HEK293 (cell line): Measurements from ENCODE around the gene ACAP3.

ENCODE experiments used
- CTCF ChIA-PET: fragments of 350-600 bp; formaldehyde crosslinking; extraction: SDS; loops from one replicate; lab custom pipeline; 2021; ENCODE audit warnings: antibody characterized with exemption; lab: Yijun Ruan, JAX
- POLR2A ChIA-PET: fragments of 300-600 bp; formaldehyde crosslinking; extraction: SDS; loops from one replicate; lab custom pipeline; 2020; ENCODE audit warnings: antibody characterized with exemption, inconsistent platforms; lab: Yijun Ruan, JAX
- H3K27ac ChIP-seq: fragments of 200-500 bp; sonication (Bioruptor generic); 2 replicates; pipeline ENCODE4 v1.5.1; 2014; ENCODE audit warnings: low read depth, low read length, control low read depth, inconsistent platforms; ENCODE audit errors: extremely low read depth
- H3K36me3 ChIP-seq, 2 experiments: fragments of 200-500 bp in 1 of 2; sonication (Bioruptor generic) in 1 of 2; 1 replicate in 1 of 2; 2 replicates in 1 of 2; pipeline ENCODE4 v1.5.1; 2014 to 2017; ENCODE audit warnings: inconsistent platforms in 2 of 2, low read length in 2 of 2; ENCODE audit not compliant: control insufficient read depth in 2 of 2, insufficient read depth in 1 of 2
- H3K4me1 ChIP-seq: fragments of 200-500 bp; sonication (Bioruptor generic); 2 replicates; pipeline ENCODE4 v1.5.1; 2014; ENCODE audit warnings: mild to moderate bottlenecking, low read length, inconsistent platforms; ENCODE audit not compliant: control insufficient read depth, insufficient read depth
- H3K4me3 ChIP-seq: 2 replicates; pipeline ENCODE4 v1.5.1; 2011; ENCODE audit warnings: low read depth, mild to moderate bottlenecking, control low read depth, low read length, moderate library complexity
- H3K9me3 ChIP-seq: fragments of 200-500 bp; sonication (Bioruptor generic); 2 replicates; pipeline ENCODE4 v1.5.1; 2014; ENCODE audit warnings: low read depth, low read length, inconsistent platforms; ENCODE audit not compliant: control insufficient read depth, insufficient read depth
- GLI2 ChIP-seq: fragments of 450-650 bp; formaldehyde crosslinking; IDR thresholded peaks from 2 replicates; pipeline ENCODE4; 2017; ENCODE audit warnings: missing biosample characterization, missing genetic modification characterization, low read depth, borderline replicate concordance
- RBAK ChIP-seq: fragments of 450-650 bp; formaldehyde crosslinking; IDR thresholded peaks from 2 replicates; pipeline ENCODE4 v1.5.1; 2016; ENCODE audit warnings: missing biosample characterization, missing genetic modification characterization
- YY2 ChIP-seq: fragments of 450-650 bp; formaldehyde crosslinking; IDR thresholded peaks from 2 replicates; pipeline ENCODE4 v1.5.1; 2016; ENCODE audit warnings: missing biosample characterization, missing genetic modification characterization
- ZBTB17 ChIP-seq: fragments of 450-650 bp; formaldehyde crosslinking; IDR thresholded peaks from 2 replicates; pipeline ENCODE4 v1.5.1; 2016; ENCODE audit warnings: missing biosample characterization, missing genetic modification characterization
- ZFP69B ChIP-seq: fragments of 450-650 bp; formaldehyde crosslinking; IDR thresholded peaks from 2 replicates; pipeline ENCODE4 v1.5.1; 2016; ENCODE audit warnings: missing biosample characterization, missing genetic modification characterization
- ZIC2 ChIP-seq: fragments of 450-650 bp; formaldehyde crosslinking; IDR thresholded peaks from 2 replicates; pipeline ENCODE4 v1.5.1; 2016; ENCODE audit warnings: missing biosample characterization, missing genetic modification characterization
- ZNF202 ChIP-seq: fragments of 450-650 bp; formaldehyde crosslinking; IDR thresholded peaks from 2 replicates; pipeline ENCODE4 v1.5.1; 2016; ENCODE audit warnings: missing biosample characterization, missing genetic modification characterization, borderline replicate concordance
- ZNF214 ChIP-seq: fragments of 450-650 bp; formaldehyde crosslinking; IDR thresholded peaks from 2 replicates; pipeline ENCODE4 v1.5.1; 2017; ENCODE audit warnings: missing biosample characterization, mild to moderate bottlenecking, missing genetic modification characterization, borderline replicate concordance
- ZNF23 ChIP-seq: fragments of 450-650 bp; formaldehyde crosslinking; IDR thresholded peaks from 2 replicates; pipeline ENCODE4 v1.5.1; 2016; ENCODE audit warnings: missing biosample characterization, missing genetic modification characterization, borderline replicate concordance
- ZNF311 ChIP-seq: fragments of 450-650 bp; formaldehyde crosslinking; IDR thresholded peaks from 2 replicates; pipeline ENCODE4 v1.5.1; 2017; ENCODE audit warnings: missing biosample characterization, missing genetic modification characterization, borderline replicate concordance
- ZNF341 ChIP-seq: fragments of 450-650 bp; formaldehyde crosslinking; IDR thresholded peaks from 2 replicates; pipeline ENCODE4; 2016; ENCODE audit warnings: low read depth, missing biosample characterization, missing genetic modification characterization
- ZNF404 ChIP-seq: fragments of 450-650 bp; formaldehyde crosslinking; IDR thresholded peaks from 2 replicates; pipeline ENCODE4 v1.5.1; 2017; ENCODE audit warnings: missing biosample characterization, missing genetic modification characterization
- ZNF423 ChIP-seq: fragments of 450-650 bp; formaldehyde crosslinking; IDR thresholded peaks from 2 replicates; pipeline ENCODE4 v1.5.1; 2016; ENCODE audit warnings: missing biosample characterization, missing genetic modification characterization
- ZNF529 ChIP-seq: fragments of 450-650 bp; formaldehyde crosslinking; IDR thresholded peaks from 2 replicates; pipeline ENCODE4 v1.5.1; 2017; ENCODE audit warnings: missing genetic modification characterization, missing biosample characterization; ENCODE audit not compliant: insufficient replicate concordance
- ZNF677 ChIP-seq: fragments of 450-650 bp; IDR thresholded peaks from 2 replicates; pipeline ENCODE4 v1.5.0; 2018; ENCODE audit warnings: missing biosample characterization, mild to moderate bottlenecking, missing genetic modification characterization, moderate library complexity
- ZNF701 ChIP-seq: fragments of 450-650 bp; formaldehyde crosslinking; IDR thresholded peaks from 2 replicates; pipeline ENCODE4 v1.5.1; 2016; ENCODE audit warnings: missing biosample characterization, missing genetic modification characterization
- ZNF785 ChIP-seq: fragments of 450-650 bp; formaldehyde crosslinking; IDR thresholded peaks from 2 replicates; pipeline ENCODE4 v1.5.1; 2016; ENCODE audit warnings: missing biosample characterization, missing genetic modification characterization
- TF ChIP-seq, protein P1 (sequence below): fragments of 450-650 bp; formaldehyde crosslinking; IDR thresholded peaks from 2 replicates; pipeline ENCODE4 v1.5.1; 2016; ENCODE audit warnings: missing biosample characterization, missing genetic modification characterization
- TF ChIP-seq, protein P2 (sequence below): fragments of 450-650 bp; formaldehyde crosslinking; IDR thresholded peaks from 2 replicates; pipeline ENCODE4 v1.5.1; 2016; ENCODE audit warnings: missing biosample characterization, missing genetic modification characterization
- TF ChIP-seq, protein P3 (sequence below): fragments of 450-650 bp; formaldehyde crosslinking; IDR thresholded peaks from 2 replicates; pipeline ENCODE4 v1.5.1; 2016; ENCODE audit warnings: missing biosample characterization, missing genetic modification characterization
- TF ChIP-seq, protein P4 (sequence below): fragments of 450-650 bp; formaldehyde crosslinking; IDR thresholded peaks from 2 replicates; pipeline ENCODE4 v1.5.1; 2016; ENCODE audit warnings: missing biosample characterization, missing genetic modification characterization
- TF ChIP-seq, protein P5 (sequence below): fragments of 450-650 bp; IDR thresholded peaks from 2 replicates; pipeline ENCODE4 v1.5.1; 2018; ENCODE audit warnings: missing biosample characterization, mild to moderate bottlenecking, missing genetic modification characterization
- TF ChIP-seq, protein P6 (sequence below): fragments of 450-650 bp; formaldehyde crosslinking; IDR thresholded peaks from 2 replicates; pipeline ENCODE4 v1.5.1; 2016; ENCODE audit warnings: missing biosample characterization, missing genetic modification characterization, low read depth

ACAP3 gene

DNA sequence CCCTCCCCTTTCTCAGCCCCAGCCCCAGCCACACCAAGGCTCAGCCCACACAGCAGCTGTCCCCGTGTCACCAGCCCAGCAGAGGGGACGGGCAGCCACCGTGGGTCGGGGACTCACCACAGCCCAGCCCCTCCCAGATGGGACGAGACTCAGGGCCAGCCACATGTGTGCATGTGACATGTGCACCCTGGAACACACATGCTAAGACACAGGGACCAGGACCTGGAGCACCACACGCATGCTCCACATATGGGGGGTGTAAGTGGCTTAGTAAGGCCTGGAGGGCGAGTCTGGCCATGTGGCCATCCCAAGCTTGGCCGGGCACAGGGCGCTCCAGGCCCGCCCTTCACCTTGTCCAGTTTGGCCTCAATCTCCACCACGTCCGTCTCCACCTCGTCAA lies 4.0 kb downstream of the ACAP3 start:
- Histone ChIP-seq H3K9me3 (no peaks in the 10 kb centered on the region), H3K36me3 (peaks cover 0 to 6% of the 10 kb centered on the region in 2 experiments; a peak in 2 of 3 replicates), H3K4me3 (no peak overlapping the region), H3K27ac (no peak overlapping the region), H3K4me1 (peaks cover 20% of the 10 kb centered on the region)
- CTCF ChIA-PET = interaction anchor here (0.6 to 1.9 kb wide), 3 partner anchors 12 to 33 kb away, joined by 3 to 16 read pairs (median 3); no protein-coding TSS in a partner anchor
- TF ChIP-seq ZNF404 (tag by site-specific recombination) (no peak), ZNF423 (tag by site-specific recombination) (no peak), ZNF23 (tag by site-specific recombination) (no peak)
- TF ChIP-seq, protein P1, sequence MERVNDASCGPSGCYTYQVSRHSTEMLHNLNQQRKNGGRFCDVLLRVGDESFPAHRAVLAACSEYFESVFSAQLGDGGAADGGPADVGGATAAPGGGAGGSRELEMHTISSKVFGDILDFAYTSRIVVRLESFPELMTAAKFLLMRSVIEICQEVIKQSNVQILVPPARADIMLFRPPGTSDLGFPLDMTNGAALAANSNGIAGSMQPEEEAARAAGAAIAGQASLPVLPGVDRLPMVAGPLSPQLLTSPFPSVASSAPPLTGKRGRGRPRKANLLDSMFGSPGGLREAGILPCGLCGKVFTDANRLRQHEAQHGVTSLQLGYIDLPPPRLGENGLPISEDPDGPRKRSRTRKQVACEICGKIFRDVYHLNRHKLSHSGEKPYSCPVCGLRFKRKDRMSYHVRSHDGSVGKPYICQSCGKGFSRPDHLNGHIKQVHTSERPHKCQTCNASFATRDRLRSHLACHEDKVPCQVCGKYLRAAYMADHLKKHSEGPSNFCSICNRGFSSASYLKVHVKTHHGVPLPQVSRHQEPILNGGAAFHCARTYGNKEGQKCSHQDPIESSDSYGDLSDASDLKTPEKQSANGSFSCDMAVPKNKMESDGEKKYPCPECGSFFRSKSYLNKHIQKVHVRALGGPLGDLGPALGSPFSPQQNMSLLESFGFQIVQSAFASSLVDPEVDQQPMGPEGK (tag by site-specific recombination) = no peak
- POLR2A ChIA-PET = interaction anchor here (0.6 kb wide), 2 partner anchors 71 to 94 kb away, joined by 3 to 5 read pairs; partner anchors contain the start of gene AURKAIP1

DNA sequence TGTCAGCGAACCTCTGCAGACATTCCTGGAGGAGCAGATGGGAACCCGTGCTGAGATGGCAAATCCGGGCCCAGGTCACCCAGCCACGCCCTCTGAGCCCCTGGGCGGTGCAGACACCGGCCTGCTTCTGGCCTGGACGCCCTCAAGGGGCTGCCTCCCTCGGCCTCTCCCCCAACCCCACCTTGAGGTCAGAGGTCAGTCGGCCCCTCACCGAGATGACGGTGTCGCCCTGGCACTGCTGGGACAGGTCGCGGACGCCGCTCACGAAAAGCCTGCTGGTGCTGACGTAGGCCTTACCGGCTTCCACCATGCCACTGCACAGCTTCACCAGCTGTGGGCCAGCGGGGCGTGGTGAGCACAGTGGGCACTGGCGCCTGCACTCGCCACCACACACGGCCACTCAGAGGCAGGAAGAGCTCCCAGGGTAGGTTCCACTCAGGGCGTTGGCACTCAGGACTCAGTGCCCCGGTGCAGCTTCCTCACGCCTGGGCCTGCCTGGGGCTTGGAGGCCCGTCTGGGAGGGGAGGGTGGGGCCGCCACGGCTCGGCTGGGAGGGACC lies 4.7 kb downstream of the ACAP3 start:
- H3K36me3 ChIP-seq = peaks cover 0 to 6% of the 10 kb centered on the region in 2 experiments; a peak in 2 of 3 replicates
- H3K4me3 ChIP-seq = no peak overlapping the region
- CTCF ChIA-PET = interaction anchor here (0.6 to 1.9 kb wide), 2 partner anchors 12 to 32 kb away, joined by 3 to 16 read pairs; no protein-coding TSS in a partner anchor
- no peak overlapping the region for H3K27ac ChIP-seq
- POLR2A ChIA-PET = interaction anchor here (0.6 kb wide), 1 partner anchor 93 kb away, joined by 3 read pairs; no protein-coding TSS in a partner anchor
- no peaks in the 10 kb centered on the region for H3K9me3 ChIP-seq
- H3K4me1 ChIP-seq = peaks cover 20% of the 10 kb centered on the region
- TF ChIP-seq ZNF677 (tag by site-specific recombination) (no peak), ZBTB17 (no peak), ZNF311 (tag by site-specific recombination) (no peak), ZNF529 (no peak), ZIC2 (peak; percentile 38; the same call in 1 of the 2 replicates), GLI2 (tag by site-specific recombination) (no peak), ZNF214 (tag by site-specific recombination) (no peak), ZNF785 (tag by site-specific recombination) (no peak), YY2 (tag by site-specific recombination) (no peak), RBAK (tag by site-specific recombination) (no peak), ZNF701 (tag by site-specific recombination) (no peak), ZFP69B (tag by site-specific recombination) (no peak), ZNF202 (tag by site-specific recombination) (no peak), ZNF341 (tag by site-specific recombination) (no peak)
- TF ChIP-seq, protein P2, sequence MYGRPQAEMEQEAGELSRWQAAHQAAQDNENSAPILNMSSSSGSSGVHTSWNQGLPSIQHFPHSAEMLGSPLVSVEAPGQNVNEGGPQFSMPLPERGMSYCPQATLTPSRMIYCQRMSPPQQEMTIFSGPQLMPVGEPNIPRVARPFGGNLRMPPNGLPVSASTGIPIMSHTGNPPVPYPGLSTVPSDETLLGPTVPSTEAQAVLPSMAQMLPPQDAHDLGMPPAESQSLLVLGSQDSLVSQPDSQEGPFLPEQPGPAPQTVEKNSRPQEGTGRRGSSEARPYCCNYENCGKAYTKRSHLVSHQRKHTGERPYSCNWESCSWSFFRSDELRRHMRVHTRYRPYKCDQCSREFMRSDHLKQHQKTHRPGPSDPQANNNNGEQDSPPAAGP (tag by site-specific recombination) = 0 out of 2 replicates have a peak, but pooled peaks have one; percentile 32
- TF ChIP-seq, protein P3, sequence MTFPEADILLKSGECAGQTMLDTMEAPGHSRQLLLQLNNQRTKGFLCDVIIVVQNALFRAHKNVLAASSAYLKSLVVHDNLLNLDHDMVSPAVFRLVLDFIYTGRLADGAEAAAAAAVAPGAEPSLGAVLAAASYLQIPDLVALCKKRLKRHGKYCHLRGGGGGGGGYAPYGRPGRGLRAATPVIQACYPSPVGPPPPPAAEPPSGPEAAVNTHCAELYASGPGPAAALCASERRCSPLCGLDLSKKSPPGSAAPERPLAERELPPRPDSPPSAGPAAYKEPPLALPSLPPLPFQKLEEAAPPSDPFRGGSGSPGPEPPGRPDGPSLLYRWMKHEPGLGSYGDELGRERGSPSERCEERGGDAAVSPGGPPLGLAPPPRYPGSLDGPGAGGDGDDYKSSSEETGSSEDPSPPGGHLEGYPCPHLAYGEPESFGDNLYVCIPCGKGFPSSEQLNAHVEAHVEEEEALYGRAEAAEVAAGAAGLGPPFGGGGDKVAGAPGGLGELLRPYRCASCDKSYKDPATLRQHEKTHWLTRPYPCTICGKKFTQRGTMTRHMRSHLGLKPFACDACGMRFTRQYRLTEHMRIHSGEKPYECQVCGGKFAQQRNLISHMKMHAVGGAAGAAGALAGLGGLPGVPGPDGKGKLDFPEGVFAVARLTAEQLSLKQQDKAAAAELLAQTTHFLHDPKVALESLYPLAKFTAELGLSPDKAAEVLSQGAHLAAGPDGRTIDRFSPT (tag by site-specific recombination) = peak; percentile 87
- TF ChIP-seq, protein P4, sequence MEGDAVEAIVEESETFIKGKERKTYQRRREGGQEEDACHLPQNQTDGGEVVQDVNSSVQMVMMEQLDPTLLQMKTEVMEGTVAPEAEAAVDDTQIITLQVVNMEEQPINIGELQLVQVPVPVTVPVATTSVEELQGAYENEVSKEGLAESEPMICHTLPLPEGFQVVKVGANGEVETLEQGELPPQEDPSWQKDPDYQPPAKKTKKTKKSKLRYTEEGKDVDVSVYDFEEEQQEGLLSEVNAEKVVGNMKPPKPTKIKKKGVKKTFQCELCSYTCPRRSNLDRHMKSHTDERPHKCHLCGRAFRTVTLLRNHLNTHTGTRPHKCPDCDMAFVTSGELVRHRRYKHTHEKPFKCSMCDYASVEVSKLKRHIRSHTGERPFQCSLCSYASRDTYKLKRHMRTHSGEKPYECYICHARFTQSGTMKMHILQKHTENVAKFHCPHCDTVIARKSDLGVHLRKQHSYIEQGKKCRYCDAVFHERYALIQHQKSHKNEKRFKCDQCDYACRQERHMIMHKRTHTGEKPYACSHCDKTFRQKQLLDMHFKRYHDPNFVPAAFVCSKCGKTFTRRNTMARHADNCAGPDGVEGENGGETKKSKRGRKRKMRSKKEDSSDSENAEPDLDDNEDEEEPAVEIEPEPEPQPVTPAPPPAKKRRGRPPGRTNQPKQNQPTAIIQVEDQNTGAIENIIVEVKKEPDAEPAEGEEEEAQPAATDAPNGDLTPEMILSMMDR = no peak
- TF ChIP-seq, protein P5, sequence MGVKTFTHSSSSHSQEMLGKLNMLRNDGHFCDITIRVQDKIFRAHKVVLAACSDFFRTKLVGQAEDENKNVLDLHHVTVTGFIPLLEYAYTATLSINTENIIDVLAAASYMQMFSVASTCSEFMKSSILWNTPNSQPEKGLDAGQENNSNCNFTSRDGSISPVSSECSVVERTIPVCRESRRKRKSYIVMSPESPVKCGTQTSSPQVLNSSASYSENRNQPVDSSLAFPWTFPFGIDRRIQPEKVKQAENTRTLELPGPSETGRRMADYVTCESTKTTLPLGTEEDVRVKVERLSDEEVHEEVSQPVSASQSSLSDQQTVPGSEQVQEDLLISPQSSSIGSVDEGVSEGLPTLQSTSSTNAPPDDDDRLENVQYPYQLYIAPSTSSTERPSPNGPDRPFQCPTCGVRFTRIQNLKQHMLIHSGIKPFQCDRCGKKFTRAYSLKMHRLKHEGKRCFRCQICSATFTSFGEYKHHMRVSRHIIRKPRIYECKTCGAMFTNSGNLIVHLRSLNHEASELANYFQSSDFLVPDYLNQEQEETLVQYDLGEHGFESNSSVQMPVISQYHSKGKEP (tag by site-specific recombination) = no peak
- TF ChIP-seq, protein P6, sequence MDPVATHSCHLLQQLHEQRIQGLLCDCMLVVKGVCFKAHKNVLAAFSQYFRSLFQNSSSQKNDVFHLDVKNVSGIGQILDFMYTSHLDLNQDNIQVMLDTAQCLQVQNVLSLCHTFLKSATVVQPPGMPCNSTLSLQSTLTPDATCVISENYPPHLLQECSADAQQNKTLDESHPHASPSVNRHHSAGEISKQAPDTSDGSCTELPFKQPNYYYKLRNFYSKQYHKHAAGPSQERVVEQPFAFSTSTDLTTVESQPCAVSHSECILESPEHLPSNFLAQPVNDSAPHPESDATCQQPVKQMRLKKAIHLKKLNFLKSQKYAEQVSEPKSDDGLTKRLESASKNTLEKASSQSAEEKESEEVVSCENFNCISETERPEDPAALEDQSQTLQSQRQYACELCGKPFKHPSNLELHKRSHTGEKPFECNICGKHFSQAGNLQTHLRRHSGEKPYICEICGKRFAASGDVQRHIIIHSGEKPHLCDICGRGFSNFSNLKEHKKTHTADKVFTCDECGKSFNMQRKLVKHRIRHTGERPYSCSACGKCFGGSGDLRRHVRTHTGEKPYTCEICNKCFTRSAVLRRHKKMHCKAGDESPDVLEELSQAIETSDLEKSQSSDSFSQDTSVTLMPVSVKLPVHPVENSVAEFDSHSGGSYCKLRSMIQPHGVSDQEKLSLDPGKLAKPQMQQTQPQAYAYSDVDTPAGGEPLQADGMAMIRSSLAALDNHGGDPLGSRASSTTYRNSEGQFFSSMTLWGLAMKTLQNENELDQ (tag by site-specific recombination) = no peak
